Skeletal muscle satellite cell (primary cell): ENCODE measurements around the gene PRSS22.

Source experiments
- H3K27me3 ChIP-seq: 2 replicates; pipeline ENCODE4 v1.7.0; 2013; ENCODE audit warnings: low read length; ENCODE audit not compliant: control insufficient read depth, insufficient read depth
- H3K36me3 ChIP-seq: 2 replicates; pipeline ENCODE4 v1.7.0; 2013; ENCODE audit warnings: mild to moderate bottlenecking, control low read depth, low read length; ENCODE audit not compliant: insufficient read depth
- H3K4me1 ChIP-seq: 2 replicates; pipeline ENCODE4 v1.7.0; 2013; ENCODE audit warnings: low read length; ENCODE audit not compliant: control insufficient read depth, insufficient read depth
- H3K4me2 ChIP-seq: 2 replicates; pipeline ENCODE4 v1.7.0; 2013; ENCODE audit warnings: mild to moderate bottlenecking, low read length
- H3K4me3 ChIP-seq: 2 replicates; pipeline ENCODE4 v1.7.0; 2013; ENCODE audit warnings: low read length
- H3K9ac ChIP-seq: 2 replicates; pipeline ENCODE4 v1.7.0; 2013; ENCODE audit warnings: mild to moderate bottlenecking, low read depth, low read length, moderate library complexity
- H3K9me3 ChIP-seq: replicated peaks from 2 replicates; pipeline ENCODE4 v1.7.0; 2013; ENCODE audit warnings: mild to moderate bottlenecking, control low read depth, low read length

PRSS22 gene

GRCh38 chr16:2843526-2843925 is 14.4 kb downstream of the PRSS22 start:
- peaks cover 8% of the 10 kb centered on the region for H3K27me3 ChIP-seq
- peaks cover 16% of the 10 kb centered on the region for H3K4me1 ChIP-seq
- H3K4me3 ChIP-seq, result no peak overlapping the region
- no peaks in the 10 kb centered on the region for H3K9me3 ChIP-seq
- no peaks in the 10 kb centered on the region for H3K36me3 ChIP-seq
- no peak overlapping the region for H3K4me2 ChIP-seq
- H3K9ac ChIP-seq, result no peak overlapping the region

DNA sequence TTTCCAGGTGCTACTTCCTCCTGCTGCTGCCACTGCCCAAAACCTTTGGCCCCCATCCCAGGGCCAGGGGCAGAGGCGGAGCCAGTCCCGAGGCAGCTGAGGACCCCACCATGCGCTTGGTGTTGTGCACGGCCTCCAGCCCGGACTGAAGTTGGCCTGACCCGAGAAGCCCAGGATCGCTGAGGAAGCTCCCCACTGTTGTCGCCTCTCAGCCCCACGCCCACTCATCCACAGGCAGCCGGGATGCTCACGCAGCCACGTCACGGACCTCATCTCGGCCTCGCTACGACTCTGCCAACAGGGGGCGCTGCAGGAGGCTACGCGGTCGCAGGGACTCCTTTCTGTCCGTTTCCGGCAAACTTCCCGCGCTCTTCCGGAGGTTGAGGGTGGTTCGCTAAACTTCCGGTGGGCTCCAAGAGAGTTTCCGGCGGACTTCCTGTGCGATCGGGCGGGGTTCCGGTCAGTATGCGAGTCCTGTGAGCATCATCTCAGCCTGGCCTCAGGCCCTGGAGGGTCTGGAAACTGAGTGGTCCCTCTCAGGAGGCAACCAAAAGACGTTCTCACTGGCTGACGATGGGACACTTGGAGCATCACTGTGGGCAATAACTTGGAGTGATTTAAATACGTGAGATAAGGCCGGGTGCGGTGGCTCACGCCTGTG is 15.5 kb downstream of the PRSS22 start:
- Histone ChIP-seq H3K27me3 (peaks cover 8% of the 10 kb centered on the region), H3K9me3 (no peaks in the 10 kb centered on the region), H3K4me1 (peaks cover 16% of the 10 kb centered on the region), H3K4me3 (peak overlapping the region; percentile 50), H3K4me2 (peak overlapping the region; percentile 46), H3K9ac (no peak overlapping the region), H3K36me3 (no peaks in the 10 kb centered on the region)

GRCh38 chr16:2841606-2842339 is 16.2 kb downstream of the PRSS22 start:
- Histone ChIP-seq H3K9ac (no peak overlapping the region), H3K27me3 (peaks cover 8% of the 10 kb centered on the region), H3K9me3 (no peaks in the 10 kb centered on the region), H3K4me2 (peak overlapping the region; percentile 46), H3K4me3 (peak overlapping the region; percentile 50), H3K4me1 (peaks cover 13% of the 10 kb centered on the region), H3K36me3 (no peaks in the 10 kb centered on the region)

GRCh38 chr16:2840914-2841313 is 17.1 kb downstream of the PRSS22 start:
- Histone ChIP-seq H3K36me3 (no peaks in the 10 kb centered on the region), H3K27me3 (peaks cover 8% of the 10 kb centered on the region), H3K9ac (no peak overlapping the region), H3K9me3 (no peaks in the 10 kb centered on the region), H3K4me1 (peaks cover 12% of the 10 kb centered on the region), H3K4me2 (no peak overlapping the region), H3K4me3 (no peak overlapping the region)

- no peak overlapping the region for H3K9ac ChIP-seq
- no peaks in the 10 kb centered on the region for H3K36me3 ChIP-seq
- H3K4me2 ChIP-seq, result no peak overlapping the region
- H3K4me1 ChIP-seq, result peaks cover 22% of the 10 kb centered on the region
- no peaks in the 10 kb centered on the region for H3K9me3 ChIP-seq
- H3K4me3 ChIP-seq, result no peak overlapping the region
- peaks cover 2% of the 10 kb centered on the region for H3K27me3 ChIP-seq
Measured at GRCh38 chr16:2839650-2840450, 18.1 kb downstream of the PRSS22 start.

DNA sequence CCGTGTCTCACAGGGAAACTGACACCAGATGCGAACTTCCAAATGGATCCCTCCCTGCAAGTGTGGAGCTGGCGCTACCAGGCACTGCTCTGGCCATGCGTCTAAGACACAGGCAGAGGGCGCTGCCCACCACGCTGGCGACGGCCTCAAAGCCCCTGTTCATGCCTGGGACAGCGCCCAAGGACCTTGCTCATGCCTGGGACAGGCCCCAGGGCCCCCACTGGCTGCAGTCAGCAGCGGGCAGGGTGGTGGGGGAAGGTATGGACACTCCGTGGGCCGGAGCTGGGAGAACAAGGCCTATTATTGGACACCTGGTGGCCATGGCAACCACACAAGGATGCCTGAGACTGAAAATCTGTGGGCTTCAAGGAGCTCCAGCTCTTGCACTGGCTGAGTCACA is 19.0 kb downstream of the PRSS22 start:
- no peak overlapping the region for H3K9ac ChIP-seq
- H3K4me1 ChIP-seq, result peaks cover 22% of the 10 kb centered on the region
- H3K36me3 ChIP-seq, result no peaks in the 10 kb centered on the region
- no peaks in the 10 kb centered on the region for H3K9me3 ChIP-seq
- no peak overlapping the region for H3K4me3 ChIP-seq
- no peaks in the 10 kb centered on the region for H3K27me3 ChIP-seq
- no peak overlapping the region for H3K4me2 ChIP-seq

DNA sequence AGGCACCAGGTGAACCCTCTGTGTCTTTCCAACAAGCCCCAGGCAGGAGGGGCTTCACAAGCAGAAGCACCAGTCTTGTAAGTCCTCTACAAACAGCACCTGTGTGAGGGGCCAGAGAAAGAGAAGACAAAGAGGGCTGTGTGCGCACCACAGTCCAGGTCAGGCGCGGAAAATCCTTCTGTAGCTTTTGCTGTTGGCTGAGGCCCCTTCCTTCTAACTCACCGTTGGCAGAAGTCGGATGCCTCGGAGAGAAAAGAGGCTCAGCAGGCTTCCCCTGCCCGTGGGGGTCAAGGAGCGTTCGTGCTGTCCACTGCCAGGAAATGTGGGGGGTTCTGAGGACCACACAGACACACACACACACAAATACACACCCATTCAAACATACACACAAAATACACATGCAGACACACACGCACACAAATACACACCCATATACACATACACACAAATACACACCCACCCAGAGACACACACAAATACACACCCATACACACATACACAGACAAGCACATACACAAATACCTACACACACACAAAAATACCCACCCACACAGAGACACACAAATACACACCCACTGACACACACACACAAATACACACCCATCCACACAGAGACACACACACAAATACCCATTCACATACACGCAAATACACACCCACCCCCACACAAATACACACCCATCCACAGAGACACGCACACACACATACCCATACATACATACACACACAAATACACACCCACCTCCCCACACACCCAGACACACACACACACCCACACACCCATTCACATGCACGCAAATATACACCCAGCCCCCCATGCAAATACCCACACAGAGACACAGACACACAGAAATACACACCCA is 21.1 kb downstream of the PRSS22 start:
- Histone ChIP-seq H3K4me2 (no peak overlapping the region), H3K4me1 (peaks cover 19% of the 10 kb centered on the region), H3K27me3 (peaks cover 9% of the 10 kb centered on the region), H3K4me3 (no peak overlapping the region), H3K9ac (no peak overlapping the region), H3K36me3 (no peaks in the 10 kb centered on the region), H3K9me3 (no peaks in the 10 kb centered on the region)

- Histone ChIP-seq H3K36me3 (no peaks in the 10 kb centered on the region), H3K9me3 (no peaks in the 10 kb centered on the region), H3K9ac (no peak overlapping the region), H3K4me1 (peaks cover 19% of the 10 kb centered on the region), H3K4me3 (no peak overlapping the region), H3K27me3 (peaks cover 17% of the 10 kb centered on the region), H3K4me2 (peak overlapping the region; percentile 24)
Measured at GRCh38 chr16:2835638-2836493, 22.1 kb downstream of the PRSS22 start.

DNA sequence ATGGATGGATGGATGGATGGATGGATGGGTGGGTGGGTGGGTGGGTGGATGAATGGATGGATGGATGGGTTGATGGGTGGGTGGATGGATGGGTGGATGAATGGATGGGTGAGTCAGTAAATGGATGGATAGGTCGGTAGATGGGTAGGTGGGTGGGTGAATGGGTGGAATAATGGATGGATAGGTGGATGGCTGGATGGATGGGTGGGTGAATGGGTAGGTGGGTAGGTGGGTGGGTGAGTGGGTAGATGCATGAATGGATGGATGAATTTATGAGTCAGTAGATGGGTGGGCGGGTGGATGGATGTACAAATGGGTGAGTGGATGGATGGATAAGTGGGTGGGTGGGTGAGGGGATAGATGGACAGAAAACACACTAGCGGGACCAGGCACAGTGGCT is 23.0 kb downstream of the PRSS22 start:
- Histone ChIP-seq H3K4me2 (peak overlapping the region; percentile 24), H3K9ac (no peak overlapping the region), H3K4me1 (peaks cover 19% of the 10 kb centered on the region), H3K27me3 (peaks cover 20% of the 10 kb centered on the region), H3K36me3 (no peaks in the 10 kb centered on the region), H3K4me3 (no peak overlapping the region), H3K9me3 (no peaks in the 10 kb centered on the region)

- Histone ChIP-seq H3K4me2 (no peak overlapping the region), H3K9me3 (no peaks in the 10 kb centered on the region), H3K4me3 (no peak overlapping the region), H3K9ac (no peak overlapping the region), H3K27me3 (peaks cover 20% of the 10 kb centered on the region), H3K36me3 (no peaks in the 10 kb centered on the region), H3K4me1 (peaks cover 14% of the 10 kb centered on the region)
Measured at GRCh38 chr16:2833776-2834175, 24.2 kb downstream of the PRSS22 start.
